Sigmoid colon (tissue), 4 donors: ENCODE data around the gene ZNF679.

ENCODE experiments used
- CTCF ChIP-seq, 4 experiments: fragments of 450-650 bp in 3 of 4; fragments of 200-600 bp in 1 of 4; IDR thresholded peaks; one replicate each; pipeline ENCODE4 v1.5.1; 2016 to 2019; ENCODE audit warnings: antibody characterized with exemption in 4 of 4, mild to moderate bottlenecking in 3 of 4, moderate library complexity in 2 of 4
- EP300 ChIP-seq, 4 donors: sonication (generic); formaldehyde crosslinking; IDR thresholded peaks; one replicate each; pipeline ENCODE4 v1.6.1; 2017; ENCODE audit warnings: antibody characterized with exemption in 4 of 4
- POLR2A ChIP-seq, 2 donors: fragments of 450-650 bp; IDR thresholded peaks; one replicate each; pipeline ENCODE4 v1.6.1; 2016; ENCODE audit warnings: antibody characterized with exemption in 2 of 2, mild to moderate bottlenecking in 2 of 2, moderate library complexity in 2 of 2
- POLR2AphosphoS5 ChIP-seq, 4 donors: sonication (generic); formaldehyde crosslinking; IDR thresholded peaks; one replicate each; pipeline ENCODE4 v1.6.1; 2017; ENCODE audit warnings: antibody characterized with exemption in 4 of 4

GRCh38 chr7:64192775-64193174, 35.5 kb upstream of the ZNF679 start:
- TF ChIP-seq CTCF (IDR thresholded peaks at IDR 0.05) = no peak
- no peak for TF ChIP-seq EP300 (IDR thresholded peaks at IDR 0.05)
- no peak for TF ChIP-seq POLR2A (IDR thresholded peaks at IDR 0.05)
- no peak for TF ChIP-seq POLR2AphosphoS5 (IDR thresholded peaks at IDR 0.05)
